Activated T-helper 17 cell treated with anti-CD3 and anti-CD28 coated beads, Interleukin-2, amount 50 U/mL, for 72 hours (primary cell): ENCODE results near the gene TNRC6C. TPM values are rescaled to one million over a fixed set of nuclear protein-coding genes. Genes with fewer than 3 reads are reported as not detected.
"Not testable (repeated sequence)": the region's sequence is repeated elsewhere in the genome, so short reads cannot be mapped to it uniquely, and the experiment has no call there.

ENCODE experiments used
- ATAC-seq: fragments of 150-1000 bp; cut with Tn5 transposase; replicated peaks from 2 replicates; pipeline ENCODE4 v1.10.0; 2021; ENCODE audit warnings: mild to moderate bottlenecking, moderate library complexity
- H3K27ac Mint-ChIP-seq: one replicate; pipeline ENCODE4 v1.8.0; 2022; ENCODE audit warnings: mixed read lengths
- H3K27me3 Mint-ChIP-seq: one replicate; pipeline ENCODE4 v1.8.0; 2022; ENCODE audit warnings: mixed read lengths
- H3K36me3 Mint-ChIP-seq: one replicate; pipeline ENCODE4 v1.8.0; 2022; ENCODE audit warnings: low read depth, mild to moderate bottlenecking, mixed read lengths
- H3K4me1 Mint-ChIP-seq: one replicate; pipeline ENCODE4 v1.8.0; 2022; ENCODE audit warnings: mixed read lengths
- H3K4me3 Mint-ChIP-seq: one replicate; pipeline ENCODE4 v1.8.0; 2022; ENCODE audit warnings: mild to moderate bottlenecking, mixed read lengths
- H3K9me3 Mint-ChIP-seq: one replicate; pipeline ENCODE4 v1.8.0; 2022; ENCODE audit warnings: mixed read lengths
- total RNA-seq, 2 donors: library from RNA; stranded (reverse); gene quantifications; one replicate each; pipeline ENCODE4 v1.2.3, GENCODE V29; 2022

Gene TNRC6C
- total RNA-seq, 2 donors from 2014 or later, result 15.6 to 19.1 TPM

DNA sequence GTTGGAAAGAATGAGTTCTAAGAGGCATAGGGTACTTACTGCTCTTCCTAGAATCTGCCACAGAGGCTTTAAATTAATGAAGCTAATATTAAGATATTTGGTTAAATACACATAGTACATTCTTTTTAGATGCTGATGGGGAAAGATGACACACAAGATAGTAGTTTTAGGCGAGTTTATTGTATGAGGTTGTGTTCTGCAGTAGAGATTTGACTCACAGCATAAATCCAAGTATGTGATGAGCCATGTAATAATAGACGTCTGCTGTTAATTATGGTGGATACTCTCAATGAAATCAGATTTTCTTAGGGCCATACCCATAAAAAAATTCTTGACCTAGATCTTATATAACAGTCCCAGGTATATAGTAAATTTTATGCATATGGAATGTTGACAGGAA is 8.0 kb downstream of the TNRC6C start:
- H3K36me3 Mint-ChIP-seq, result no peaks in the 10 kb centered on the region
- peaks cover 53% of the 10 kb centered on the region for H3K4me1 Mint-ChIP-seq
- H3K4me3 Mint-ChIP-seq, result no peak overlapping the region
- ATAC-seq, result no peak
- H3K27ac Mint-ChIP-seq, result no peak overlapping the region
- no peaks in the 10 kb centered on the region for H3K9me3 Mint-ChIP-seq
- H3K27me3 Mint-ChIP-seq, result no peaks in the 10 kb centered on the region

GRCh38 chr17:77968788-77969187 is 10.3 kb downstream of the TNRC6C start:
- no peaks in the 10 kb centered on the region for H3K27me3 Mint-ChIP-seq
- peaks cover 48% of the 10 kb centered on the region for H3K4me1 Mint-ChIP-seq
- H3K4me3 Mint-ChIP-seq, result no peak overlapping the region
- no peaks in the 10 kb centered on the region for H3K9me3 Mint-ChIP-seq
- no peak overlapping the region for H3K27ac Mint-ChIP-seq
- ATAC-seq, result no peak
- H3K36me3 Mint-ChIP-seq, result no peaks in the 10 kb centered on the region

- peaks cover 32% of the 10 kb centered on the region for H3K4me1 Mint-ChIP-seq
- not testable (repeated sequence) for H3K36me3 Mint-ChIP-seq, ATAC-seq, H3K9me3 Mint-ChIP-seq, H3K27me3 Mint-ChIP-seq, H3K4me3 Mint-ChIP-seq, H3K27ac Mint-ChIP-seq
These were observed 13.8 kb downstream of the TNRC6C start for GRCh38 chr17:77972271-77972670.

GRCh38 chr17:77973953-77974352 is 15.4 kb downstream of the TNRC6C start:
- Mint-ChIP-seq H3K4me3 (no peak overlapping the region), H3K9me3 (no peaks in the 10 kb centered on the region), H3K4me1 (peaks cover 32% of the 10 kb centered on the region), H3K27ac (no peak overlapping the region), H3K36me3 (no peaks in the 10 kb centered on the region), H3K27me3 (no peaks in the 10 kb centered on the region)
- ATAC-seq, result no peak

GRCh38 chr17:77974396-77974795 is 15.9 kb downstream of the TNRC6C start:
- Mint-ChIP-seq H3K27ac (peak overlapping the region; percentile 35), H3K36me3 (peaks cover 2% of the 10 kb centered on the region), H3K9me3 (no peaks in the 10 kb centered on the region), H3K4me3 (no peak overlapping the region), H3K27me3 (no peaks in the 10 kb centered on the region), H3K4me1 (peaks cover 32% of the 10 kb centered on the region)
- ATAC-seq, result no peak

DNA sequence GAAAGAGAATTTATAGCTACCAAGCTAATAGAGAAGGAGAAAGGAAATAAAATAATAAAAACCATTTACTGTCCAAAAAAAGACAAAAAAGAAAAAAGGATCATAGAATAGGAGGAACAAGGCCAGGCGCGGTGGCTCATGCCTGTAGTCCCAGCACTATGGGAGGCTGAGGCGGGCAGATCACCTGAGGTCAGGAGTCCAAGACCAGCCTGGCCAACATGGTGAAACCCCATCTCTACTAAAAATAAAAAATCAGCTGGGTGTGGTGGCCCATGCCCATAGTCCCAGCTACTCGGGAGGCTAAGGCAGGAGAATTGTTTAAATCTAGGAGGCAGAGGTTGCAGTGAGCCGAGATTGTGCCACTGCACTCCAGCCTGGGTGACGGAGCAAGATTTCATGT is 23.9 kb downstream of the TNRC6C start:
- not testable (repeated sequence) for ATAC-seq, H3K9me3 Mint-ChIP-seq, H3K4me1 Mint-ChIP-seq, H3K4me3 Mint-ChIP-seq, H3K27ac Mint-ChIP-seq, H3K27me3 Mint-ChIP-seq
- peaks cover 14% of the 10 kb centered on the region for H3K36me3 Mint-ChIP-seq

DNA sequence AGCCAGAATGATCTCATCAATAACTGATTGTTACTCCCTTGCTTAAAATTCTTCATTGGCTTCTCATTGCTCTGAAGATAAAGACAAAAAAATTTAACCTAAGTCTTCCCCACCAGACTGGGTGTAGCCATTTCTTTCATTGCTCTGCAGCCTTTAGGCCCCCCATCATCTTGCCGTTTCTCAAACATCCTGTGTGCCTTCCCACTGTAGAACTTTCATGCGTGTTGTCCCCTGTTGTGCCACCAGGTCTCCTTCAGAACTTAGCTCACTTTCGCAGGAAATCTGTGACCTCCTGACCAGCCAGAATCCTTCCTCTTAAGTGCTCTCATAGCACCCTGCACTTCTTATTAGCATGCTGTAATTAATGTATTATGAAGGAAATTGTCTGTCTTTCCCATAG is 31.8 kb downstream of the TNRC6C start:
- peak overlapping the region; percentile 2 for H3K27ac Mint-ChIP-seq
- no peak for ATAC-seq
- no peaks in the 10 kb centered on the region for H3K36me3 Mint-ChIP-seq
- H3K4me1 Mint-ChIP-seq, result peaks cover 20% of the 10 kb centered on the region
- H3K9me3 Mint-ChIP-seq, result no peaks in the 10 kb centered on the region
- H3K4me3 Mint-ChIP-seq, result no peak overlapping the region
- H3K27me3 Mint-ChIP-seq, result no peaks in the 10 kb centered on the region

GRCh38 chr17:77993735-77994134 is 35.2 kb downstream of the TNRC6C start:
- H3K4me1 Mint-ChIP-seq, result peaks cover 25% of the 10 kb centered on the region
- not testable (repeated sequence) for H3K27ac Mint-ChIP-seq, H3K36me3 Mint-ChIP-seq, H3K9me3 Mint-ChIP-seq, H3K27me3 Mint-ChIP-seq, ATAC-seq, H3K4me3 Mint-ChIP-seq

DNA sequence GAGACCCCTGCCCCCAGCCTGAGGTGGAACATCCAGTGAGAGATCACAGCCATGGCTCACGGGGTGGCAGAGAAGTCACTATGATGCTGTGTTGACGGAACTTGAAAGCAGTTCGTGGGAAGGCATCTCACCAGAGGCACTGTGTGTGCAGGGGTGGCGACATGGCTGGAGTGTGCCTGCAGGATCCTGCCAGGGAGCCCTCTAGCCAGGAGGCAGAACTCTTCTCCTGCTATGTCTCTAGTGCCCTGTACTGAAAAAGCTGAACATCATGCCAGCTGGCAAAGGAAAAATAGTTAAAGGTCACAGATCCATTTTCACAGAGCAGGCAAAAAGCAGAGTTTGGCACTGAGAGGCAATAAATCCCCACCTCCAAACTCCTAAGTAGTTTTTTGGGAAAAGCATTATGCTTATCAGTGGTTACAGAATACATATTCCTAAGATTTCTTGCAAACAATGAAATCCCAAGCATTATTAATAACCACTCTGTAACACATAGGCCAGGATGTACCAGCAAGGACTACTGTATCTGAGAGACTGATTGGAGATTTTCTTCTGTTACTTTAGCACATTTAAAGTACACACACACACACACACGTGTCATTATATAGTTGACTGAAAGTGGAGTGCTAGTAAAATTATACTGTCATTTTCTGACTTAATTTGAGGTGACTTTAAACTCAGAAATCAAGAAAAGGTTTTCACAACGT is 36.8 kb downstream of the TNRC6C start:
- H3K4me3 Mint-ChIP-seq, result peak overlapping the region; percentile 5
- peak overlapping the region; percentile 35 for H3K27ac Mint-ChIP-seq
- no peaks in the 10 kb centered on the region for H3K9me3 Mint-ChIP-seq
- no peaks in the 10 kb centered on the region for H3K27me3 Mint-ChIP-seq
- peak; percentile 84 for ATAC-seq
- H3K36me3 Mint-ChIP-seq, result no peaks in the 10 kb centered on the region
- H3K4me1 Mint-ChIP-seq, result peaks cover 19% of the 10 kb centered on the region

GRCh38 chr17:77996256-77996655 is 37.8 kb downstream of the TNRC6C start:
- no peak for ATAC-seq
- Mint-ChIP-seq H3K4me3 (no peak overlapping the region), H3K27me3 (no peaks in the 10 kb centered on the region), H3K9me3 (no peaks in the 10 kb centered on the region), H3K4me1 (peaks cover 15% of the 10 kb centered on the region), H3K36me3 (no peaks in the 10 kb centered on the region), H3K27ac (peak overlapping the region; percentile 16)

DNA sequence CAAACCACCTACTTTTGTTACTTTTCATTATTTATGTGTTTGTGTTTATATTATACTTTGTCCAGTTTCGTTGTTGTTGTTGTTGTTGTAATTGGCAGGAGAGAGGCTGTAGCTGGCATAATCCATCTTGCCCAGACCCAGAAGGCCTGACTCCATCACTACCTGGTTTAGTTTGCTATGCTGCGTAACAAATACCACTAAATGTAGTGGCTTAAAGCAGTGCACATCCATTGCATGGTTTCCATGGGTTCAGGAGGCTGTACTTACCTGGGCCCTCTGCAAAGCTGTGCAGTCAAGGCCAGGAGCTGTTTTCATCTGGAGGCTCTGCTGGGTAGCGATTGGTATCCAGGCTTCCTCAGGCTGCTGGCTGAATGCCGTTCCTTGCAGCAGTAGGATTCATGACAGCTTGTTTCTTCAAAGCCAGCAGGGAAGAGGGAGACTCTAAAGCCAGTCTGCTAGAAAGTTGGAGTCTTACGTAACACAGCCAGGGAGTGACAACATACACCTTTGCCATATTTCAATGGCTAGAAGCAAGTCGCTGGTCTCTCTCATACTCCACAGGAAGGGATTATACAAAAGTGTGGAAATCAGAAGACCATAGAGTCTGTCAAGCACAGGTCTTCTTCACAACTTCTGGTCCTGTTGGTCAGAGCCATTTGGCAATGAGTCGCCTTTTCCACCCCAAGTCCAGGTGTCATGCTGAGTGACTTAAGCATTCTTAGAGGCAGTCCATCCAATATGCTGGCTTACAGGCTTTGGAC is 41.1 kb downstream of the TNRC6C start:
- H3K4me1 Mint-ChIP-seq, result peaks cover 17% of the 10 kb centered on the region
- H3K27me3 Mint-ChIP-seq, result no peaks in the 10 kb centered on the region
- peak; percentile 64 for ATAC-seq
- H3K27ac Mint-ChIP-seq, result no peak overlapping the region
- no peak overlapping the region for H3K4me3 Mint-ChIP-seq
- H3K36me3 Mint-ChIP-seq, result peaks cover 14% of the 10 kb centered on the region
- no peaks in the 10 kb centered on the region for H3K9me3 Mint-ChIP-seq

GRCh38 chr17:78000341-78000740 is 41.8 kb downstream of the TNRC6C start:
- peaks cover 12% of the 10 kb centered on the region for H3K4me1 Mint-ChIP-seq
- no peak for ATAC-seq
- no peak overlapping the region for H3K4me3 Mint-ChIP-seq
- H3K27ac Mint-ChIP-seq, result no peak overlapping the region
- H3K9me3 Mint-ChIP-seq, result no peaks in the 10 kb centered on the region
- H3K27me3 Mint-ChIP-seq, result no peaks in the 10 kb centered on the region
- peaks cover 21% of the 10 kb centered on the region for H3K36me3 Mint-ChIP-seq

GRCh38 chr17:78001182-78001581 is 42.7 kb downstream of the TNRC6C start:
- H3K36me3 Mint-ChIP-seq, result peaks cover 29% of the 10 kb centered on the region
- ATAC-seq, result no peak
- H3K27me3 Mint-ChIP-seq, result no peaks in the 10 kb centered on the region
- H3K4me3 Mint-ChIP-seq, result no peak overlapping the region
- peaks cover 19% of the 10 kb centered on the region for H3K4me1 Mint-ChIP-seq
- H3K9me3 Mint-ChIP-seq, result no peaks in the 10 kb centered on the region
- H3K27ac Mint-ChIP-seq, result no peak overlapping the region

DNA sequence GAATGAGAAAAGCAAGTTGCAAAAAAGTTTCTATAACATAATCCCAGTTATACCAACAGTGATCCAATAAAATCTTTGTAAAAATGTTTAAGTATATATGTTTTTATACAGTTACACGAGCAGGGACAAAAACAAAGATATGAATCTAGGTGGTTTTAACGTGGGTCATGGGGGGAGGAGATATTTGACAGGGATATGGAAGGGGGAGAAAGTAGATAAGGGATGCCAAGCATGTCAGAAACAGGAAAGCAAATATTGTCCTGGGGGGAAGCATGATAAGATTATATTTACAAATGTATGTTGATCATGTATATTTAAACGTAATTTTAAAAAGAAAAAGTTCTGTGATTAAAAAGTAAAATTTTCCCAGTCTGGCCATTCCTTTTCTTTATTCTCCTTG is 43.1 kb downstream of the TNRC6C start:
- peaks cover 33% of the 10 kb centered on the region for H3K36me3 Mint-ChIP-seq
- H3K9me3 Mint-ChIP-seq, result no peaks in the 10 kb centered on the region
- no peaks in the 10 kb centered on the region for H3K27me3 Mint-ChIP-seq
- H3K27ac Mint-ChIP-seq, result no peak overlapping the region
- no peak for ATAC-seq
- H3K4me3 Mint-ChIP-seq, result no peak overlapping the region
- peaks cover 24% of the 10 kb centered on the region for H3K4me1 Mint-ChIP-seq

DNA sequence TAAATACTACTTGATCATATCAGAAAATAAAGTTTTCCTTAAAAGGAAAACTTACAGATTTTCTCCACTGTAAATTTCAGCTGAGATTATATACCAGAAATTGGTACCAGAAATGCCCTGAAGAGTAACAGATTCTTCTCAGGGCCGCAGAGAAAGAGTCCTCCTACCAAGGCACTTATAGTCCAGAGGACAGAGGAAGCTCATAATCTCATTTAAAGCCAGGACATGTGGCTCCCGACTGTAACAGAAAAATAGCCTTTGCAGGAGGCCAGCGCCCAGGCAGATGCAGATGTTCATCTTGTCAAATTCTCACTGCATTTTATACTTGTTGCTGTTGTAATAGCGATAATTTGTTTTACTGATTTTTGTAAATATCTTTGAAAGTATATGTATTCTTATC is 43.7 kb downstream of the TNRC6C start:
- H3K36me3 Mint-ChIP-seq, result peaks cover 39% of the 10 kb centered on the region
- ATAC-seq, result no peak
- H3K27me3 Mint-ChIP-seq, result no peaks in the 10 kb centered on the region
- H3K27ac Mint-ChIP-seq, result no peak overlapping the region
- peaks cover 25% of the 10 kb centered on the region for H3K4me1 Mint-ChIP-seq
- no peak overlapping the region for H3K4me3 Mint-ChIP-seq
- H3K9me3 Mint-ChIP-seq, result no peaks in the 10 kb centered on the region
